Large intestine (tissue), 3 donors: ENCODE results near the gene ACSF3. TPM values are rescaled to one million over a fixed set of nuclear protein-coding genes. Genes with fewer than 3 reads are reported as not detected.
A peak's percentile ranks its signal among the peaks of the same experiment; 100 is the strongest.

ENCODE experiments used
- DNase-seq, 2 donors: peaks; one replicate each; pipeline versions ENCODE4 v3.0.0 to v3.0.0-alpha.2; 2013
- H3K27ac ChIP-seq: one replicate; pipeline ENCODE4 v1.5.1; 2013; ENCODE audit warnings: low read length
- H3K27me3 ChIP-seq: 2 replicates; pipeline ENCODE4 v1.6.1; 2013; ENCODE audit warnings: low read length; ENCODE audit not compliant: control insufficient read depth, insufficient read depth
- H3K36me3 ChIP-seq: 2 replicates; pipeline ENCODE4 v1.6.1; 2013; ENCODE audit warnings: low read length; ENCODE audit not compliant: control insufficient read depth, insufficient read depth
- H3K4me1 ChIP-seq: one replicate; pipeline ENCODE4 v1.6.1; 2013; ENCODE audit warnings: low read length; ENCODE audit not compliant: control insufficient read depth, insufficient read depth
- H3K4me3 ChIP-seq: one replicate; pipeline ENCODE4 v1.5.1; 2013; ENCODE audit warnings: low read length
- H3K9me3 ChIP-seq: one replicate; pipeline ENCODE4 v1.6.1; 2013; ENCODE audit warnings: mild to moderate bottlenecking, low read depth, low read length, moderate library complexity; ENCODE audit not compliant: control insufficient read depth
- WGBS: methylation state at CpG from one replicate; pipeline ENCODE4 v1.1.5; 2013; ENCODE audit warnings: low lambda C conversion rate; ENCODE audit not compliant: insufficient coverage; 5-methylcytosine and 5-hydroxymethylcytosine counted together
- polyA plus RNA-seq: library from polyadenylated mRNA; unstranded; fragments of 120-200 nt; gene quantifications from one replicate; pipeline ENCODE4 v1.2.1, GENCODE V29; 2013

Gene ACSF3
- polyA plus RNA-seq, 1 donor, result 30.8 TPM

DNA sequence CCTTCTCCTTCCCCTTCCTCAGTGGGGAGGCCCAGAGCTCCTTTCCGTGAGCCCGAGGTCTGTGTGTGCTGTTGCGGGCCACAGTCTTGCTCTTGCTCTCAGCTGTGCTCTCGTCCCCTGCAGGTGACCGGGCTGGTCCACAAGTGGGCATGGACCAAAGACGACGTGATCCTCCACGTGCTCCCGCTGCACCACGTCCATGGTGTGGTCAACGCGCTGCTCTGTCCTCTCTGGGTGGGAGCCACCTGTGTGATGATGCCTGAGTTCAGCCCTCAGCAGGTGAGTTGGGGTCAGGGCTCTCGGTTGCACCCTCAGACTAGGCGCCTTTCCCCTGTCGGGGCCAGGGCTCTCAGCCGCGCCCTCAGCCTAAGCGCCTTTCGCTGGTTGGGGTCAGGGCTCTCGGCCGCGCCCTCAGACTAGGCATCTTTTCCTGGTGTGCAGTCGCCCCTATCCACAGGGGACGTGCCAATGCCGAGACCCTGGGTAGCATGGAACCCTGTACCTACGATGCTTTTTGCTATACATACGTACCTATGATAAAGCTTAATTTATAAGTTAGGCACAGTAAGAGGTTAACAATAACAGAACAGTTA is 8.9 kb downstream of the ACSF3 start:
- no peaks in the 10 kb centered on the region for H3K27me3 ChIP-seq
- no peak for DNase-seq
- peak overlapping the region; percentile 82 for H3K27ac ChIP-seq
- no CpG with 5 or more reads among the region's 27 CpGs for WGBS
- H3K36me3 ChIP-seq, result peaks cover 60% of the 10 kb centered on the region
- no peaks in the 10 kb centered on the region for H3K9me3 ChIP-seq
- H3K4me3 ChIP-seq, result no peak overlapping the region
- peaks cover 61% of the 10 kb centered on the region for H3K4me1 ChIP-seq

GRCh38 chr16:89103156-89103555 is 9.5 kb downstream of the ACSF3 start:
- Histone ChIP-seq H3K9me3 (no peaks in the 10 kb centered on the region), H3K4me1 (peaks cover 55% of the 10 kb centered on the region), H3K4me3 (no peak overlapping the region), H3K27ac (peak overlapping the region; percentile 82), H3K27me3 (no peaks in the 10 kb centered on the region), H3K36me3 (peaks cover 62% of the 10 kb centered on the region)
- peak; percentile 93 to 97 for DNase-seq
- WGBS, result no CpG with 5 or more reads among the region's 22 CpGs

DNA sequence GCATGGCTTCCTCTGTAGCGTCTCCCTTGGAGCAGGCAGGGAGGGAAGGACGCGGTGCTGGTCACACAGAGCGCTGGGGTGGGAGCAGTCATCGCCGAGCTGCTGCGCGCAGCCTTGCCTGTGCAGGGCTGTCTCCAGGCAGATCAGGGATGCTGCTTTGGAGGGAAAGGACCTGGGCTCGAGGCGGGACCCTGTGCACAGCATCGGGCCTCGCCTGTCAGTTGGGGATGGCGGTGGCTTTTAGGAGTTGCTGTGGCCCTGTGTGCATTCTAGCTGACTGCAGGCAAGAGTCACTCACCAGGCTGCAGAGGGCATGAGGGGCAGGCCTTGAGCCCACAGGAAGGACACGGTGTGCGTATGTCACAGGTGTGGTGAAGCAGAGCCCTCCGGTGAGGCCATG is 10.1 kb downstream of the ACSF3 start:
- Histone ChIP-seq H3K4me1 (peaks cover 49% of the 10 kb centered on the region), H3K9me3 (no peaks in the 10 kb centered on the region), H3K36me3 (peaks cover 62% of the 10 kb centered on the region), H3K4me3 (no peak overlapping the region), H3K27me3 (no peaks in the 10 kb centered on the region), H3K27ac (peak overlapping the region; percentile 82)
- WGBS, result 100% methylated on average over 1 of the region's 16 CpGs
- DNase-seq, result no peak

- WGBS, result no CpG with 5 or more reads among the region's 10 CpGs
These were observed 10.7 kb downstream of the ACSF3 start for GRCh38 chr16:89104303-89104702.

GRCh38 chr16:89104930-89105571 is 11.4 kb downstream of the ACSF3 start:
- no peak for DNase-seq
- Histone ChIP-seq H3K36me3 (peaks cover 62% of the 10 kb centered on the region), H3K27ac (no peak overlapping the region), H3K4me3 (no peak overlapping the region), H3K4me1 (peaks cover 40% of the 10 kb centered on the region), H3K9me3 (no peaks in the 10 kb centered on the region), H3K27me3 (no peaks in the 10 kb centered on the region)
- no CpG with 5 or more reads among the region's 23 CpGs for WGBS

More at GRCh38 chr16:89104303-89104702, 10.7 kb downstream of the ACSF3 start:
- DNase-seq, result no peak
- H3K27me3 ChIP-seq, result no peaks in the 10 kb centered on the region
- H3K36me3 ChIP-seq, result peaks cover 62% of the 10 kb centered on the region
- H3K4me3 ChIP-seq, result no peak overlapping the region
- H3K27ac ChIP-seq, result no peak overlapping the region
- peaks cover 44% of the 10 kb centered on the region for H3K4me1 ChIP-seq
- no peaks in the 10 kb centered on the region for H3K9me3 ChIP-seq

GRCh38 chr16:89105599-89106151 is 12.0 kb downstream of the ACSF3 start:
- Histone ChIP-seq H3K4me3 (no peak overlapping the region), H3K9me3 (no peaks in the 10 kb centered on the region), H3K36me3 (peaks cover 64% of the 10 kb centered on the region), H3K27ac (no peak overlapping the region), H3K4me1 (peaks cover 33% of the 10 kb centered on the region), H3K27me3 (no peaks in the 10 kb centered on the region)
- no CpG with 5 or more reads among the region's 16 CpGs for WGBS
- no peak for DNase-seq

GRCh38 chr16:89106533-89107202 is 13.0 kb downstream of the ACSF3 start:
- H3K9me3 ChIP-seq, result no peaks in the 10 kb centered on the region
- DNase-seq, result no peak
- H3K4me1 ChIP-seq, result peaks cover 23% of the 10 kb centered on the region
- no CpG with 5 or more reads among the region's 15 CpGs for WGBS
- no peak overlapping the region for H3K27ac ChIP-seq
- no peaks in the 10 kb centered on the region for H3K27me3 ChIP-seq
- peaks cover 63% of the 10 kb centered on the region for H3K36me3 ChIP-seq
- H3K4me3 ChIP-seq, result no peak overlapping the region

- Histone ChIP-seq H3K27ac (no peak overlapping the region), H3K27me3 (no peaks in the 10 kb centered on the region), H3K36me3 (peaks cover 63% of the 10 kb centered on the region), H3K9me3 (no peaks in the 10 kb centered on the region), H3K4me3 (no peak overlapping the region), H3K4me1 (peaks cover 18% of the 10 kb centered on the region)
- DNase-seq, result no peak
- 100% methylated on average over 13 of the region's 20 CpGs for WGBS
These were observed 13.5 kb downstream of the ACSF3 start for GRCh38 chr16:89107203-89107582.

- DNase-seq, result no peak
- Histone ChIP-seq H3K27ac (no peak overlapping the region), H3K27me3 (no peaks in the 10 kb centered on the region), H3K4me3 (no peak overlapping the region), H3K4me1 (peaks cover 8% of the 10 kb centered on the region), H3K36me3 (peaks cover 69% of the 10 kb centered on the region), H3K9me3 (no peaks in the 10 kb centered on the region)
- WGBS, result 100% methylated on average over 2 of the region's 5 CpGs
These were observed 14.8 kb downstream of the ACSF3 start for GRCh38 chr16:89108416-89108815.

- peaks cover 69% of the 10 kb centered on the region for H3K36me3 ChIP-seq
These were observed 17.0 kb downstream of the ACSF3 start for GRCh38 chr16:89110641-89111040.

More at GRCh38 chr16:89110641-89111040, 17.0 kb downstream of the ACSF3 start:
- DNase-seq, result no peak
- H3K9me3 ChIP-seq, result no peaks in the 10 kb centered on the region
- no peaks in the 10 kb centered on the region for H3K27me3 ChIP-seq
- no peak overlapping the region for H3K27ac ChIP-seq
- no peaks in the 10 kb centered on the region for H3K4me1 ChIP-seq
- 95% methylated on average over 4 of the region's 14 CpGs for WGBS
- H3K4me3 ChIP-seq, result no peak overlapping the region
